IPS-NIHi11 (cell line): ENCODE measurements around the gene ETV5.

Experiments
- DNase-seq: peaks from one replicate; pipeline ENCODE4 v3.0.0; 2012; ENCODE audit warnings: mixed read lengths, low spot score

ETV5 gene

DNA sequence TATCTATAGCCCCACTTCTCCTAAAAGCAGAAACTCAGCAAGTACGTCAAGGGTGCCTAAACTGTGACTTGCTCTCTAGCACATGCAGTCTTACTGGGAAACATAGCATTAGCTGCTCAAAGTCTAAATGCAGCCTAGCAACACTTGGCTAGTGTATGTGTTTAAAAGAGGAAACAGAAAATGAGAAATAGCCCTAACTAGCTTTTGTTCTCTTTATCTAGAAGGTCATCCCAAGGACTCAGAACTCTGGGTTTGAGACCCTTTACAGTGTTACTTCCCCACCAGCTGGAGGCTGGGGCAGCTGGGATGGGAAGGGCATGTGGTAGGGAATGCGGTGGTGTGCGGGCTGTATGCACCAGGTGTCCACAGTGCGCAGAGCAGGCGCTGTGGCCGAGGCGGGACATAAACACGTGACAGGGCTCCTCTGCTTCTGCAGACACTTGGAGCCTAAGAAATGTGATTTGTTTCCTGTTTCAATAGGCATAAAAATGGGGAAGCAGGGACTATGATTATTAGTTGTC, 13.3 kb downstream of the ETV5 start:
- DNase-seq = no peak

DNA sequence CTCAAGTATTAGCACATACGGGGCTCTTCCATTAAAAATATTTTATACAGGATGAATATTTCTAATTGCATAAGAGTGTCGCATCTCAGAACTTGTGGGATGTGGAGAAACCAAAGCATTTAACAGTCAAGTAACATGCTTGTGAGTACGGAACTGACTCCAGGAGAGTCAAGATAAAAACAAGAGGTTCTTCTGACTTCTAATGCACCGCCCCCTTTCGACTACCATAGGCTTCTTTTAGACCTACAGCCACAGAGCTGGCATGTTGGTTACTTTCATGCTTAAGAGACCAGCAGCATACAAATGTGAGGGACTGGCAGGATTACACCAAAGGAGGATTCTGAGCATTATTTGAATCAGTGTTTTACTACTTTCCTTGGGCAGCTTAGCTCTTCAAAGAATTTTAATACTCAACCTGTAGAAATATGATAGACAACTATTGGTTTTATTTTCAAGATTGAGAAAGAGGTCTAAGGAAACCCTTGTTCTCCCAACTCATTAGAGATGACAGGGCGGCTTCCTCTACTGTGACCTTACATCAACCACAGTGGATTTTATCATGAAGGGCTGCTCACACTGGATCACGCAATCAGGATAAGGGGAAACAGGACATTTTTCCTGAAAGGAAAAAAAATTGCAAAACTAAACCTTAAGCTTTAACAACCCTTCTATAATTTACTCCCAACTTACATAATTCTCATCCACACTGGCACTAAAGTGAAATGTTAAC, 14.0 kb downstream of the ETV5 start:
- no peak for DNase-seq

DNA sequence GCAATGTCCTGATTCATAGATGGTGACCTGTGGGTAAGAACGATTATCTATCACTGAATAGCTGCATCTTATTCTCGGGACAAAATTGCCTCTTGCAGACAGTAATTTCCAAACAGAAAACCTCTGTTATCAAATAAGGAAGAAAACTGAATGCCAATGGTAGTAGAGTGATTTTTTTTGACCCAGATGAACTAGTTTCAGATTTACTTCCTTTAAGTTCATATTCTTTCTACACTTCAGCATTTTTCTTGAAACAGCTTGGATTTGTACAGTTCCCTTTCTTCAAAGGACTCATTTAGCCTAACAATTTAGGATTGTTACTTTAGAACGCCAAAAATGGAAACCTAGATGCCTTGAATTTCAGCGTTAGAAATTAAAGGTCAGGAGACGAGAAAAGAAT, 14.6 kb downstream of the ETV5 start:
- DNase-seq = no peak

DNA sequence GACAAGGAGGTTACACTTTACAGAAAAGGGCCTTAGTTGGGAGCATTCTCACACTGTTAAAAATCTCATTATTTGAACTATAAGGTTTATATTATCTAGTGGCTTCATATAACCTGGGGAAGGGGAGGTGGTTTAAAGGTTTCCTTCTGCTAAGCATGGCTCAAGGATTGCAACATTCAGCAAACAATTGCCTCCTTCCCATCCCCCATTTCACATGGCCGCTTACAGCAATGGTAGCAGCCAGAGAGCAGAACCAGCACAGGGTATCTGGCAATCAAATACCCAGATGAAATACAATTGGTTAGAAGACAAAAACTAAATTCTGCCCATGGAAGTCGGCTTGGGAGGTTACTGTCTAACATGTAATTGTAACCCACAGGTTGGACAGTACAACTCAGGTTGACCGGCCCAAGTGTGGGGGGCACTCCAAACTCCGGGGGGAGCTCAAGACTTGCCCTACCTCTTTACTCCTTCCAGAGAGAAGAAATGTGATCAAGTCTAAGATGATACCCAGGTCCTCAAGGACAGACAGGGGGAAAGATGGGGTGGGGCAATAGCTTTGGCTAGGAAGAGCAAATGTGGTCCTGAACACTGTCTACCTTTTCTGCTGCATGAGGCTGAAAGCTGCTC, 15.5 kb downstream of the ETV5 start:
- DNase-seq = no peak

DNA sequence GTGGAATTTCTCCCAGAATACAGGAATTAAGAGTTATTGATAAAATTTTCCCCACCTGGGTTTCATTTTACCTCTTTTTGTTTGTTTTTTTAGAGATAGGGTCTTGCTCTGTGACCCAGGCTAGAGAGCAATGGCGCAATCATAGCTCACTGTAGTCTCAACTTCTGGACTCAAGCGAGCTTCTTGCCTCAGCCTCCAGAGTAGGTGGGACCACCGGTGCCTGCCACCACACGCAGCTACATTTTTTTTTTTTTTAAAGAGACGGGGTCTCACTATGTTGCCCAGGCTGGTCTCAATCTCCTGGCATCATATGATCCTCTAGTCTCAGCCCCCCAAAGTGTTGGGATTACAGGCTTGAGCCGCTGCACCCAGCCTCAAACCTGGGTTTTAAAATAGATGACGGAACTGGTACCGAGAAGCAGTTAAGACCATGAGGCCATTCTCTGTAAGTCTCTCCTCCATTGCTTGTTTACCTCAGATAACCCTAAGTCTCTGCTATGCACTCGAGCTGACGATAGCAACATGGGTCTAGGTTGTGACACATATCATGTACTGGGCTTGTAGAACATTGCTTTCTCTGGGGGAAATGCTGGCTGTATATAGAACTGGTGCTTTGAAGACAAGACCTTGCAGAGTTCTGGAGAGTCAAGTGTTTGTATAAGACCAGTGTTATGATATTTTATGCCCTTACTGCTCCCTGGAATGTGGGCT, 16.4 kb downstream of the ETV5 start:
- no peak for DNase-seq

DNA sequence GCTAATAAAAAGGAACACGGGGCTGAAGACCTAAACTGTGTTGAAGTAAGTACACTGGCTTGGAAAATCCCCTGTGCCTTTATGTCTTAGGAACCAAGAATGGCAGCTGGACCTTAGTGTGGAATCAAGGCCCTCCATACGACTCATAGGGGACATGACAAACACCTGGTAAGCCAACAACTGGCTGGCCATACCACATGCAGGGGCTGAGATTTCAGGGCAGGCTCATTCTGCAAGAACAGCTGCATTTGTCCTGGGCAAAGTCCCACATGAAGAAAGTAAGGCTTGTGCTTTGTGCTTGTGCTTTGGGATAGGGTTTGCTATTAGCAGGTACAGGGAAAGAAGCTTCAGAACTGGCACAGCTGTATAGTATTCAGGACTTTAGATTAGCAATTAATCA, 18.0 kb downstream of the ETV5 start:
- DNase-seq = no peak

DNA sequence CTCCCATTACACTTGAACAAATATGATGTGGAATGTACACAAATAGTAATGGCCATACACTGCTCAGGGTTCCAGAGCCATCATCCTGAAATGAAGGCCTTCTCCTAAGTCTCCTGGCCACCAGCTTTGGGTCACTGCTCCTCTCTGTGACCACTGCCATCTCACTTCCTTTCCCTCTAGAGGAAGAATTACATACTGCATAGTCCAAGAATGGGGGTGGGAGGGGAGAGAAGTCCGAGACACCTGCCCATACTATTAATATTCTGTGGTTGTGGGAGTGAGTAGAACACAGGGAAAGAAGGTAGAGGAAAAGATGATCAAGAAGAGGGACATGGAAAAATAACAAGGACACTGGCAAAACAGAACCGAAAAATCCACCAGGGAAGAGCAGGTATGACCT, 20.6 kb downstream of the ETV5 start:
- no peak for DNase-seq

DNA sequence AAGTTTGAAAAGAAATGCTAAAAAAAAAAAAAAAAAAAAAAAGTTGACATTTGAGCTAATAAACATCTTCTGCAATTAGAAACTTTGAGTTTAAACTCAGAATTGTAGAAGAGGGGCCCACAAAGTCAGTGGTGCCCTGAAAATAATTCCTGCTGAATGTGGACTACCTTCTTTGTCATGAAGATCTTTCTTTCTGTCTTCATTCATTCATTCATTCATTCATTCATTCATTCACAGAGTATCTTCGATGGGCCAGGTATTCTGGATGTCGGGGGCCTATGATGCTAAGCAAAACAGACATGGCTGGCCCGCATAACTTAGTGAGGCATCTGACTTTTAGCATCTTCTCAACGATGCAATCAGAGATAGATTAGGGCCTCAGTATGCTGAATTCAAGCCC, 24.6 kb downstream of the ETV5 start:
- no peak for DNase-seq

DNA sequence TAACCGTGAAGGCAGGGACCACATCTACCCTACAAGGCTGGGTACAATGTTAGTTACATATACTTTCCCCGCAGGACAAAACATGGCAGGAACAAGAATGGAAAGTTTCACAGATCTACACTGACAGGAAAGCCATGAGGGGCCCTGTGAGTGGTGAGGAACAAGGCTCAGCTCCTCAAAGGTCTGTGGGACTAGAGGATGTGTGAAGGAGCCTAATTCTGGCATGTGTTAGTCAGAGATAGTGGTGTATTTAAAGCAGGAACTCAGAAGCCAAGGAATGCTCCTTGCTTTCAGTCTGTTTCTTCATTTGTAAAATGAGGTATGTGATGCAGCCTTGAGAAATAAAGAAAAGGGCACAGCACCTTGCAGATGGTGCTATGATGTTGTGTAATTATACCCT, 25.1 kb downstream of the ETV5 start:
- no peak for DNase-seq

DNA sequence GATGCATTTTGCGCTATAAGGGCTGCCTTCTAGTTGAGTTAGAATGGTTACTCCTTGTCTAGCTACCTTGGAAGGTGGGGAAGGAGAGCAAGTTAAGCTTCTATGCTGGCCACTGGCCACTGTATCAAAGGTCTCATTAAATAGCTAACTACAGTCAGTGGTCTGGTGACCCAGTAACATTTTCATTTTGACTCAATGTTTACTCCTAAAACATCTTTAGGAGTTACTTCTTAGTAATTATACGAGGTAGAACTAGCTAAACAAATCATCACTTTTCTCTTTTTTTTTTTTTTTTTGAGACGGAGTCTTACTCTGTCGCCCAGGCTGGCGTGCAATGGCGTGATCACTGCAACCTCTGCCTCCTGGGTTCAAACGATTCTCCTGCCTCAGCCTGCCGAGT, 26.7 kb downstream of the ETV5 start:
- no peak for DNase-seq

DNA sequence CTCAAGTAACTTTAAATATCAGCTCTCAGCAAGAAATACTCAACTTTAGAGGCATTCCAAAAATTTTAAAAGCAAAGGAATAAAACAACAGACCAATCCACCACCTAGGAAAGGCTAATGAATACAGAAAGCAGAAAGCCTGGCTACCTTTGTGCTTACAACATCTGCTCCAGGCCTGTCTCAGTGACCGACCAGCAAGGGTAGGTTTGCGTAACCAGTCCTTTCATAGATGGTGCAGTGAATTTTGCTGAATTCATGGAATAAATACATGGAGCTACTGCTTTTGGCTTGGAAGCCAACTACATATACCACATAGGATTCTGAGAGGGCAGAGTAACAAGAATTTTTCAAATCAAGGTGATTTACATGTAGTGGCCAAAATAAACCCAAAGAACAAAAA, 27.2 kb downstream of the ETV5 start:
- DNase-seq = no peak

DNA sequence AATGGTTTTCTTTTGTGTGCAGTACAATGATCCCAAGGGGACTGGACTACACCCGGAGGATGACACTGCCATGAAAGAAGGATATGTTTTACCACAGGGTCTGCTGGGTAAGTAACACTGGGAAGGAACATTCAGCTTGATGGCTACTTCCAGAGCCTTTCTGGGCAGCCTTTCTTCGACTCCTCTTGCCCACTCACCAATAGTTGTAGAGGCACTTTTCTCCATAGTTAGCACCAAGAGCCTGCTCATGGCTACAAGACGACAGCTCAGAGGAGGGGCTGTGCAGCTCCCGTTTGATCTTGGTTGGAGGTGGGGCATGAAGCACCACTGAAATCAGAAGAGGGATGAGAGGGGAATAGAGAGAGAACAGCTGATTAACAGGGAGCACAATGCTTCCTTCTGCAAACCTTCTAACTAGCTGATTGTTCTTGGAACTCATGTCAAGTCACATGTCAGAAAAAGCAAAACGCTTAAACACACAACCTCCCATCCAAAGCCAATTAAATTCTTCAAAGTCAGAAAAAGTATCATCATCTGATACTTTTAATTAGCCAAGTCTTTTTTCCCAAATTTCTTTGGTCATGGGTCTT, 27.9 kb downstream of the ETV5 start:
- DNase-seq = no peak

DNA sequence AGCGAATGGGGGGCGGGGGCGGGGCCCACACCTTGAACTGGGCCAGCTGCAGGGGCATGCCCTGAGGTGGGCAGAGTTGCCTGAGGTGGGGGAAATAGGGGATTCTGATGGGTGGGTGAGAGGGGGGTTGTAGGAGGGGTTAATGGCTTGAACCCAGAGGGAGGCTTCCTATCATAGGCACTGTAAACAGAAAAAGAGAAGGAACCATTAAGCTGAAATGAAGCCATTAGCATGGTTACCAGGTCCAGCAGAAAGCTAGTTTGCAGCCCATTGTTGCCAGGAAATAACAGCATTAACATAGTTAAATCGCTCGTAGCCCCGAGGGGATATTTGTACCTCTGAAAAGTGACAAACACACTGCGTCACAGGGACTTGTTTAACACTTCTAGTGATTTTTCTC, 29.0 kb downstream of the ETV5 start:
- peak; percentile 32 for DNase-seq

DNA sequence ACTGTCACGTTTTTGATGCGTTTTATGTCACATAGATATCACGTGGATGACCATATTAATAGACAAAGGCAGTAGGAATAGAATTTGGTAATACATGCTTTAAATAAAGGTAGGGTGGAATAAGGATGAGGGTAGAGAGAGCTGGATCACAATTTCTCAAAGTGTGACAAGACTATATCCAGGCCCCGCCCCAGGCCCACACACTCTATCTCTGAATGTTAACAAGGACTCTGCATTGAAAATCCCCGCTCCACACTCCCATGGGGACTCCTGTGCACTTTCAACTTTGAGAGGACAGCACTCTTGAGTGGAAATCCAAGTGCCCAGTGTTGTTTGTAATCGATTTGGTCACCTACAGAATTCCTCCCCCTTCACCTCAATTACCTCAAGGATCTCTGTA, 31.4 kb downstream of the ETV5 start:
- DNase-seq = no peak

DNA sequence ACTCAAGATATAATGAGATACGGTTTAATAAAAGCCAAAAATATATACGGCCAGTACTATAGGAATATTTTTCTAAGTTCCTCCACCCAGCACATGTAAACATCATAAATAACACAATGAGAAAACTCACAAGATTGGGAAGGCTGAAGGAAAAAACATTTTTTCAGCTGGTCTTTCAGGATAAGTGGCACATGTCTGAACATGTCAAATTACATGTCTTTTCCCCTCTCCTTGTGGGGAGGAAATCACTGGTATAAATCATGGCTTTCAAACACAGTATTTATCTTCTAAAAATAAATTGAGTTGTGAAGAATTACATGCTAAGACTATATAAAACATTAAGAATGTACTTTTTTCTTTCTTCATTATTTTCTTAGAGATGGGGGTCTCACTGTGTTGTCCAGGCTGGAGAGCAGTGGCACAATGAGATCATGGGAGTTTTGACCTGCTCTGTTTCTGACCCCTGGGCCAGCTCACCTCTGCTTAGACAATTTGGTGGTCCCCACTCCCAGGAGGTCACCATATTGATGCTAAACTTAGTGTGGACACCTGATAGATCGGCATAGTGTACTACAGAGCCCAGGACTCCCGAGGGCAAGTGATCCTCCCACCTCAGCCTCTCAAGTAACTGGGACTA, 32.8 kb downstream of the ETV5 start:
- no peak for DNase-seq

DNA sequence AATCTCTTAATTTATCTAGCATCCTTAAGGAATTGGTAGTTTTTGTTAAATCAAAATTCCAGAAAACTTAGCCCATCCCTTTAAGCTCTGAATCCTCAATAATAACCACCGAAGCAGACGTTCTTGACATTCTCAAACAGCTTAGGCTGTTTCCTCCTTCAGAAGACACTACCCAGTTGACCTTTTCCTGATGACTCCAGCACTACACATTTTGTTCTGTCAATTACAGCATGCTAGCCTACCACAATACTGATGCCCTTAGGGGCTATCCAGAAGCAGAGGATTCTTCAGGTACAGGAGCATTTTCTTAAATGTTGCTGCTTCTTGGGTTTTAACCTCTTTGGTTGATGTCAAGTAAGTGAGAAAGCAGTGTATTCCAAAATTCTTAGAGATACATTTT, 33.4 kb downstream of the ETV5 start:
- DNase-seq = no peak

DNA sequence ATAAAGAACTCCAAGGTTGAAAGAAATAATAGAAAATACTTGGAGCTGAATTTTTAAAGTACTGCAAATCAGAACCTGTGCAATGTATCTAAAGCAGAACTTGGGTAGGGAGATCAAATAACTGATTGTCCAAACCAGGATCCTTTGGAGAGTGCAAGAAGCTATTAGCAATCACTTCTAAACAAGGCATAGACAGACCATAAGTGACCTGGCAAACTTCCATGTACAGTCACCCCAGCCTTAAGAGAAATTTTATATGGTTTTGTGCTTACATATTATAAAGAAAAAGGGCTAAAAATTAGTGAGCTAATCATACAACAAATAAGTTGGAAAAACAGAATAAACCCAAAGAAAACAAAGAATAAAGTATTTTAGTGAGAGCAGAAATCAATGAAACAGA, 35.2 kb downstream of the ETV5 start:
- DNase-seq = no peak

DNA sequence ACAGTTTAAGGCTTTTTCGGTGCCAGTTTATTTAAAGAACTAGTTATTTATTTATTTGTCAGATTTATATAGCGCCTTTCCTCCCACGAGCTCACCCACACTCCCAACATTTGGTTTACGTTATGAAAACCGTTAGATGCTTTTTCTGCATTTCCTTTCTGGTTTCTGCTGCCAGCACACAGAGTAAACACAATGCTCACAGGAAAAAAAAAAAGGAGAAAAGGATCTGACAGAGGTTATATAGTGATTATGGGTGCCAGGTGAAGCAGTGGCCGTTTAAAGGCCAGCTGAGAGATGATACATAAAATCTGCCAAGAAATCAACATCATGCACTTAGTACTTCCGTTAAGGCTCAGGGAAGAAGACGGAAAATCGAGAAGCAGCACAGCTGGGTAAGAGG, 37.9 kb downstream of the ETV5 start:
- no peak for DNase-seq

DNA sequence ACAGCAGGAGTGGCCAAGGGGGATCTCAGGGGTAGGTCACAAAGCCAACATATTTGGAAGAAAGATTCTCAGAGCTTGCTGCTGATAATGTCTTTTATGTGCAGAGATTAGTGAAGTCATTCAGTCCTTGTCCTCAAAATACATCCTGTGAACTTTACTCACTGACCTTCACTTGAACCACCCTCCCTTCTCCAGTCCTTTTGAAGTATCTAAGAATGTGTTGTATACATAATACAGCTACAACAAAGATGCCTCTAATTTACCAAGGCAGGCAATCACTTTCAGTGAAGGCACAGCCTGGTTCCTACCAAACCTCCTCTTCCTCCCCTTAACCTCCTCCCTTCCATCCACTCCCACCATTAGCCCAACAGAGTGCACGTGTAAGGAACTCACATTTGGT, 38.3 kb downstream of the ETV5 start:
- DNase-seq = no peak

DNA sequence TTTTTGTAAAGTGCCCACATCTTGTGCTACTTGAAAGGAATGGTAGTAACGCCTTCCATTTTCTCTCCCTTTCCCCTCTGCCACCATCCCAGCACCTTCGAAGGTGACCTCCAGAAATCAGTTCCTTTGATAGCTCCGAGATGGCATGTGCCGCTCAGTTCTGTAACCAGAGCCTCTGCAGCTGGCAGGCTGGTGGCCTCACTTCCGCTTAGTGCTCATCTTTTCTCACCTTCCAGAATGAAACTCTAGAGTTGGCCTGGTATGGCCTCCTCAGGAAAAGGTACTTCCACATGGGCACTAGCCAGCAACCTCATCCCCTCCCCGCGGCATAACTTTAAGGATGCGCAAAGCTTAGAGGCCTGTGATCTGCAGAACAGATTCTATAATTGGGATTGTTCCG, 38.8 kb downstream of the ETV5 start:
- DNase-seq = no peak

DNA sequence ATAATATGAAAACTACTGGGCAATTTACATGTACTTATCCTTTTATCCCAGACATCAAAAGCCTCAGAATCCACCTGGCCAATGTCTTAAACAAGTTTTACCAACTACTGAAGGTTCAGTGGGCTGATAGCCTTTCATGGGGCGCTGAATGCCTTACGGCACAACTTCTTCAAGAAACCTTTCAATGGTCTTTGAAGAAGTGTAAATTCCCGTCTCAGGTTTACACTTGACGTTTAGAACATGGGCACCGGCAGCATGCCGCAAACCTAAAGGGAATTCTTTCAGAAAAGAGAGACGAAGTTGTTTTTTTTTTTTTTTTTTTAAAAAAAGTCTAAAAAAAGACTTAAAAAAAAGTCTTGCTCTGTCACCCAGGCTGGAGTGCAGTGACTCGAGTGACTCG, 39.7 kb downstream of the ETV5 start:
- DNase-seq = no peak

DNA sequence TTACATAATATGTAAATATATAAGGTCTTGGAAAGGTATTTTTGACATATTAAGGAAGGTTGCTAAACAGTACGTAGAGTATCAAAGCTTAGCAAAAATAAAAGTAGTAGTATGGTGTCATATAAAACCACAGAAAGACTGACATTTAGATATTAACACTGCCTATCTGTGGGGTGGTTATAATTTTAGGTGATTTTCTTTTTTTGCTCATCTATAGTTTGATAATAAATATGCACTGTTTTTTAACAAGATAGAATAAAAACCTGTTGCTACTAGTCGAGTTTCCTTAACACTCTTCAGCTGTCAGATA, 40.7 kb downstream of the ETV5 start:
- no peak for DNase-seq
